Testis (tissue), 2 donors: ENCODE results near the gene GABRG2.

Experiments
- CTCF ChIP-seq, 3 experiments: fragments of 450-650 bp in 2 of 3; fragments of 200-600 bp in 1 of 3; sonication (generic) in 1 of 3; IDR thresholded peaks; one replicate each; pipeline ENCODE4 v1.5.1; 2016 to 2019; ENCODE audit warnings: antibody characterized with exemption in 3 of 3, mild to moderate bottlenecking in 2 of 3, moderate library complexity in 1 of 3
- POLR2A ChIP-seq: fragments of 450-650 bp; IDR thresholded peaks from one replicate; pipeline ENCODE4 v1.6.1; 2017; ENCODE audit warnings: antibody characterized with exemption, mild to moderate bottlenecking, moderate library complexity

GRCh38 chr5:162202285-162202880 lies 134.8 kb downstream of the GABRG2 start:
- TF ChIP-seq POLR2A, result no peak
- TF ChIP-seq CTCF (IDR thresholded peaks at IDR 0.05), result no peak
